MM.1S (cell line): ENCODE results near the gene AQP10.

Experiments
- CTCF ChIP-seq: fragments of 300-600 bp; sonication (generic); IDR thresholded peaks from 2 replicates; pipeline ENCODE4 v1.5.1; 2016; ENCODE audit warnings: antibody characterized with exemption, low read length, mixed read lengths
- EZH2 ChIP-seq: fragments of 300-600 bp; sonication (generic); optimal IDR thresholded peaks from 2 replicates; pipeline ENCODE3; 2017; ENCODE audit warnings: low read depth, mild to moderate bottlenecking, antibody characterized with exemption, low read length, mixed read lengths
- EZH2phosphoT487 ChIP-seq: fragments of 300-600 bp; sonication (generic); IDR thresholded peaks from 2 replicates; pipeline ENCODE4 v1.6.1; 2018; ENCODE audit warnings: antibody characterized with exemption, low read length

GRCh38 chr1:154323493-154323892 lies 2.6 kb downstream of the AQP10 start:
- no peak for TF ChIP-seq CTCF
- no peak for TF ChIP-seq EZH2phosphoT487
- no peak for TF ChIP-seq EZH2
